ENCODE data around the gene CD160. TPM values are rescaled to one million over a fixed set of nuclear protein-coding genes. Genes with fewer than 3 reads are reported as not detected.

CD160 gene
- total and polyA plus RNA-seq, 10 of the 15 experiments (the other 5 are each of a cell fraction or from before 2014, with no cell fraction given): 0.06 to 1.1 (median 0.26) TPM; not detected in 5

- ChIA-PET SMC1A (ENCODE audit: uncharacterized antibody, unreplicated experiment) (no interaction called here), POLR2A (no interaction called here), CTCF (interaction anchor here (1.5 to 1.7 kb wide), 2 partner anchors 11 to 21 kb away, joined by 4 to 5 read pairs; no protein-coding TSS in a partner anchor), RAD21 (ENCODE audit: unreplicated experiment) (no interaction called here)
- BruUV-seq (replicated peaks): no TSS peak
- 94% methylated on average over 1 of the region's 1 CpG for WGBS (ENCODE audit: insufficient coverage, insufficient replicate concordance, low lambda C conversion rate, missing lambda C conversion rate)
- no peak overlapping the region for H2AFZ ChIP-seq (ENCODE audit: control insufficient read depth, low read depth, low read length)
- H3K27me3 ChIP-seq (replicated peaks in 1 of 2; ENCODE audit: control insufficient read depth in 2 of 2, insufficient read depth in 2 of 2, low read length in 1 of 2): no peaks in the 10 kb centered on the region
- intact Hi-C loops (cut with micrococcal nuclease; ENCODE audit: unreplicated experiment) (no loop called here), in situ Hi-C loops (cut with MboI) (no loop called here)
- no peaks in the 10 kb centered on the region for H4K20me1 ChIP-seq (ENCODE audit: control insufficient read depth, insufficient read depth)
- DNase-seq (ENCODE audit: low read depth, low spot score) (no peak), FAIRE-seq (no peak), ATAC-seq (no peak)
- H3K9ac ChIP-seq (ENCODE audit: control insufficient read depth, insufficient read depth, low read length): no peak overlapping the region
- no peak overlapping the region for H3K27ac ChIP-seq (ENCODE audit: control insufficient read depth, insufficient read depth)
- H3K4me3 ChIP-seq: no peak overlapping the region
- H3K36me3 ChIP-seq (ENCODE audit: control insufficient read depth in 2 of 2, insufficient read depth in 2 of 2, low read length in 1 of 2): peaks cover 2 to 7% of the 10 kb centered on the region in 2 experiments; a peak in 3 of 4 replicates
- H3K79me2 ChIP-seq (ENCODE audit: control insufficient read depth, insufficient read depth, low read length): no peaks in the 10 kb centered on the region
- peaks cover 9% of the 10 kb centered on the region; the same call in 2 of the 3 replicates for H3K9me3 ChIP-seq (replicated peaks; ENCODE audit: control insufficient read depth, insufficient read depth, low read length)
- H3K4me2 ChIP-seq (ENCODE audit: control insufficient read depth, insufficient read depth): no peak overlapping the region
- H3K4me1 ChIP-seq (ENCODE audit: control insufficient read depth, insufficient read depth, low read length): no peaks in the 10 kb centered on the region
- TF ChIP-seq ZZZ3 (IDR thresholded peaks at IDR 0.05; ENCODE audit: control insufficient read depth, insufficient read length, low read depth): no peak
- no peak for TF ChIP-seq FOS (IDR thresholded peaks at IDR 0.05; ENCODE audit: borderline replicate concordance, extremely low read depth, insufficient read length)
- TF ChIP-seq, protein P1, sequence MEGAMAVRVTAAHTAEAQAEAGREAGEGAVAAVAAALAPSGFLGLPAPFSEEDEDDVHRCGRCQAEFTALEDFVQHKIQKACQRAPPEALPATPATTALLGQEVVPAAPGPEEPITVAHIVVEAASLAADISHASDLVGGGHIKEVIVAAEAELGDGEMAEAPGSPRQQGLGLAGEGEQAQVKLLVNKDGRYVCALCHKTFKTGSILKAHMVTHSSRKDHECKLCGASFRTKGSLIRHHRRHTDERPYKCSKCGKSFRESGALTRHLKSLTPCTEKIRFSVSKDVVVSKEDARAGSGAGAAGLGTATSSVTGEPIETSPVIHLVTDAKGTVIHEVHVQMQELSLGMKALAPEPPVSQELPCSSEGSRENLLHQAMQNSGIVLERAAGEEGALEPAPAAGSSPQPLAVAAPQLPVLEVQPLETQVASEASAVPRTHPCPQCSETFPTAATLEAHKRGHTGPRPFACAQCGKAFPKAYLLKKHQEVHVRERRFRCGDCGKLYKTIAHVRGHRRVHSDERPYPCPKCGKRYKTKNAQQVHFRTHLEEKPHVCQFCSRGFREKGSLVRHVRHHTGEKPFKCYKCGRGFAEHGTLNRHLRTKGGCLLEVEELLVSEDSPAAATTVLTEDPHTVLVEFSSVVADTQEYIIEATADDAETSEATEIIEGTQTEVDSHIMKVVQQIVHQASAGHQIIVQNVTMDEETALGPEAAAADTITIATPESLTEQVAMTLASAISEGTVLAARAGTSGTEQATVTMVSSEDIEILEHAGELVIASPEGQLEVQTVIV (IDR thresholded peaks at IDR 0.05; ENCODE audit: borderline replicate concordance, partially characterized antibody): no peak
- TF ChIP-seq RFX5 (IDR thresholded peaks at IDR 0.05; ENCODE audit: low read depth, low read length): no peak
- no peak for TF ChIP-seq ZNF217 (IDR thresholded peaks at IDR 0.05)
- no peak for TF ChIP-seq RAD51 (IDR thresholded peaks at IDR 0.05)
- no peak for TF ChIP-seq SPI1 (IDR thresholded peaks at IDR 0.05; ENCODE audit: borderline replicate concordance, insufficient read depth, low read depth, low read length)
- TF ChIP-seq NR2C1 (IDR thresholded peaks at IDR 0.05): no peak
- no peak for TF ChIP-seq TARDBP (IDR thresholded peaks at IDR 0.05; ENCODE audit: borderline replicate concordance)
- TF ChIP-seq ZNF622 (IDR thresholded peaks at IDR 0.05): no peak
- no peak for TF ChIP-seq YBX1 (IDR thresholded peaks at IDR 0.05)
- no peak for TF ChIP-seq STAT3 (IDR thresholded peaks at IDR 0.05; ENCODE audit: low read depth, low read length)
- TF ChIP-seq, protein P2, sequence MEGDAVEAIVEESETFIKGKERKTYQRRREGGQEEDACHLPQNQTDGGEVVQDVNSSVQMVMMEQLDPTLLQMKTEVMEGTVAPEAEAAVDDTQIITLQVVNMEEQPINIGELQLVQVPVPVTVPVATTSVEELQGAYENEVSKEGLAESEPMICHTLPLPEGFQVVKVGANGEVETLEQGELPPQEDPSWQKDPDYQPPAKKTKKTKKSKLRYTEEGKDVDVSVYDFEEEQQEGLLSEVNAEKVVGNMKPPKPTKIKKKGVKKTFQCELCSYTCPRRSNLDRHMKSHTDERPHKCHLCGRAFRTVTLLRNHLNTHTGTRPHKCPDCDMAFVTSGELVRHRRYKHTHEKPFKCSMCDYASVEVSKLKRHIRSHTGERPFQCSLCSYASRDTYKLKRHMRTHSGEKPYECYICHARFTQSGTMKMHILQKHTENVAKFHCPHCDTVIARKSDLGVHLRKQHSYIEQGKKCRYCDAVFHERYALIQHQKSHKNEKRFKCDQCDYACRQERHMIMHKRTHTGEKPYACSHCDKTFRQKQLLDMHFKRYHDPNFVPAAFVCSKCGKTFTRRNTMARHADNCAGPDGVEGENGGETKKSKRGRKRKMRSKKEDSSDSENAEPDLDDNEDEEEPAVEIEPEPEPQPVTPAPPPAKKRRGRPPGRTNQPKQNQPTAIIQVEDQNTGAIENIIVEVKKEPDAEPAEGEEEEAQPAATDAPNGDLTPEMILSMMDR (IDR thresholded peaks at IDR 0.05 in 2 of 3, conservative IDR thresholded peaks at IDR 0.05 in 1 of 3; ENCODE audit: control insufficient read depth in 2 of 3, extremely low read depth in 1 of 3, insufficient read depth in 1 of 3, low read depth in 3 of 3, low read length in 3 of 3): no peak
- TF ChIP-seq, protein P3, sequence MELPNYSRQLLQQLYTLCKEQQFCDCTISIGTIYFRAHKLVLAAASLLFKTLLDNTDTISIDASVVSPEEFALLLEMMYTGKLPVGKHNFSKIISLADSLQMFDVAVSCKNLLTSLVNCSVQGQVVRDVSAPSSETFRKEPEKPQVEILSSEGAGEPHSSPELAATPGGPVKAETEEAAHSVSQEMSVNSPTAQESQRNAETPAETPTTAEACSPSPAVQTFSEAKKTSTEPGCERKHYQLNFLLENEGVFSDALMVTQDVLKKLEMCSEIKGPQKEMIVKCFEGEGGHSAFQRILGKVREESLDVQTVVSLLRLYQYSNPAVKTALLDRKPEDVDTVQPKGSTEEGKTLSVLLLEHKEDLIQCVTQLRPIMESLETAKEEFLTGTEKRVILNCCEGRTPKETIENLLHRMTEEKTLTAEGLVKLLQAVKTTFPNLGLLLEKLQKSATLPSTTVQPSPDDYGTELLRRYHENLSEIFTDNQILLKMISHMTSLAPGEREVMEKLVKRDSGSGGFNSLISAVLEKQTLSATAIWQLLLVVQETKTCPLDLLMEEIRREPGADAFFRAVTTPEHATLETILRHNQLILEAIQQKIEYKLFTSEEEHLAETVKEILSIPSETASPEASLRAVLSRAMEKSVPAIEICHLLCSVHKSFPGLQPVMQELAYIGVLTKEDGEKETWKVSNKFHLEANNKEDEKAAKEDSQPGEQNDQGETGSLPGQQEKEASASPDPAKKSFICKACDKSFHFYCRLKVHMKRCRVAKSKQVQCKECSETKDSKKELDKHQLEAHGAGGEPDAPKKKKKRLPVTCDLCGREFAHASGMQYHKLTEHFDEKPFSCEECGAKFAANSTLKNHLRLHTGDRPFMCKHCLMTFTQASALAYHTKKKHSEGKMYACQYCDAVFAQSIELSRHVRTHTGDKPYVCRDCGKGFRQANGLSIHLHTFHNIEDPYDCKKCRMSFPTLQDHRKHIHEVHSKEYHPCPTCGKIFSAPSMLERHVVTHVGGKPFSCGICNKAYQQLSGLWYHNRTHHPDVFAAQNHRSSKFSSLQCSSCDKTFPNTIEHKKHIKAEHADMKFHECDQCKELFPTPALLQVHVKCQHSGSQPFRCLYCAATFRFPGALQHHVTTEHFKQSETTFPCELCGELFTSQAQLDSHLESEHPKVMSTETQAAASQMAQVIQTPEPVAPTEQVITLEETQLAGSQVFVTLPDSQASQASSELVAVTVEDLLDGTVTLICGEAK (IDR thresholded peaks at IDR 0.05; ENCODE audit: borderline replicate concordance): no peak
- TF ChIP-seq PAX8 (IDR thresholded peaks at IDR 0.05): no peak
- TF ChIP-seq ZNF207 (IDR thresholded peaks at IDR 0.05; ENCODE audit: borderline replicate concordance): no peak
- TF ChIP-seq MXI1 (IDR thresholded peaks at IDR 0.05; ENCODE audit: low read depth, low read length): no peak
Measured at GRCh38 chr1:145759721-145760120, 40.4 kb downstream of the CD160 start.

Measured in GM12878 (cell line).